Measurements from ENCODE around the gene SLC9A3.
"Not testable (repeated sequence)": the region's sequence is repeated elsewhere in the genome, so short reads cannot be mapped to it uniquely, and the experiment has no call there.

SLC9A3 gene

GRCh38 chr5:524234-524972 is at the start of gene SLC9A3:
TSS of gene SLC9A3 (minus strand) at chr5:524449.
- no peak for DNase-seq

GRCh38 chr5:573976-574375 is 49.7 kb upstream of the SLC9A3 start:
- DNase-seq = no peak

- DNase-seq = no peak
Observed at GRCh38 chr5:573206-573605, 49.0 kb upstream of the SLC9A3 start.

DNA sequence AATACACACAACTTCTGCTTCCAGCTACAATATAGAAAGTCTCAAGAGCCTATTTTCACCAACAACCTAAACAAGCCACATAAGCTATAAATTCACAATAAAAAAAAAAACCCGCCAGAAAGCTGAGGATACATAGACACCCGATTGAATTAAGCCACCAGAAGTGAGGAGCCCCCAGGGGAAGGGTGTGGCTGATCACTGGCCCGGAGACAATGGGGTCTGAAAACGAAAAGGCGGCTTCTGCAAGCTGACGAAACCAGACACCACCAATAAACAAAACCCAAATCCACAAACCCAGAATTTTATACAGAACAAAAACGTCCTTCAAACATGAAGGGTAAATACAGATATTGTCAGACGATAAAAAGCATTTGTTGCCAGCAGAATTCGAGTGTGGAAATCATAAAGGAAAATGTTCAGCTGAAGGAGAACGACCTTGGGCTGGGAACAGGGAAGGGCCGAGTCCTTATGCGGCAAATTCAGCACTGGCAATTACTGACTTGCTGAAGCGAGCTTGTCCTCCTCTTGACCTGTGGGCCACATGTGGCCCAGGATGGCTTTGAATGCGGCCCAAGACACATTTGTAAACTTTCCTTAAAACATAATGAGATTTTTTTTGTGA is 48.3 kb upstream of the SLC9A3 start:
- DNase-seq = no peak

DNA sequence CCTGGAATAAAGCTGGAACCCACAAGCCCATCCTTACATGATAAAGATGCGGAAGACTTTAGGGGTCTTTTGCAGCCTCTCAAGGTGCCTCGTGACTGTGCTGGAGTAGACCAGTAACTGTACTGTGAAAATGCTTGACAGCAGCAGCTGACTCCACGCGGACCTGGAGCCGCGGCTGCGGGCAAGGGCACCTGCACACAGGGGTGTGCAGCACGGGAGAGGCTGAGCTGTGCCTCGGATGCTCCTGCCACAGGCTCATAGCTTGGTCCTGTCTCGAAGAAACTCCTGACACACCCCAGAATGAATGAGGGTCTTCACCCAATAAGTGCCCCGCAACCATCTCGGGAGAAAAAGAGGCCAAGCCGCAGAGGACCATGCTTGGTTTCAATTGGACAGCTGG is 47.5 kb upstream of the SLC9A3 start:
- DNase-seq = no peak

DNA sequence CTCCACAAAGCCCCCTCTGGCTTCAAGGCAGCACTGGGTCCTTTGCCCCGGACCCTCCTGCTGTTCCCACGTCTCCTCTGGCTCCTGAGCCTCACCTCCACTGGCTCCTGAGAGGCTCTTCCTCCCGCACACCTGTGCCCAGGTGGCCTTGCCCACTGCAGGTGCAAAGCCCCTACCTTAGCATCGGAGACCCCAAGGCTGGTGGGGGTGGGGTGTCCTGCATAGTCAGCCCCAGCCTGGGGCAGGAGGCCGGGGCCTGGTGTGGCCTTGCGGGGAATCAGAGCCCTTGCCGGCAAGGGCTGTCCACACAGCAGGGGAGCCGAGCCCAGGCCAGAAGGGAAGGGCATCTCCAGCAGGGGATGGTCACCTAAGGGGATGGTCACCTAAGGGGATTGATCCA is 46.6 kb upstream of the SLC9A3 start:
- no peak for DNase-seq

- DNase-seq = no peak
Observed at GRCh38 chr5:570446-570845, 46.2 kb upstream of the SLC9A3 start.

- no peak for DNase-seq
Observed at GRCh38 chr5:569868-570361, 45.7 kb upstream of the SLC9A3 start.

DNA sequence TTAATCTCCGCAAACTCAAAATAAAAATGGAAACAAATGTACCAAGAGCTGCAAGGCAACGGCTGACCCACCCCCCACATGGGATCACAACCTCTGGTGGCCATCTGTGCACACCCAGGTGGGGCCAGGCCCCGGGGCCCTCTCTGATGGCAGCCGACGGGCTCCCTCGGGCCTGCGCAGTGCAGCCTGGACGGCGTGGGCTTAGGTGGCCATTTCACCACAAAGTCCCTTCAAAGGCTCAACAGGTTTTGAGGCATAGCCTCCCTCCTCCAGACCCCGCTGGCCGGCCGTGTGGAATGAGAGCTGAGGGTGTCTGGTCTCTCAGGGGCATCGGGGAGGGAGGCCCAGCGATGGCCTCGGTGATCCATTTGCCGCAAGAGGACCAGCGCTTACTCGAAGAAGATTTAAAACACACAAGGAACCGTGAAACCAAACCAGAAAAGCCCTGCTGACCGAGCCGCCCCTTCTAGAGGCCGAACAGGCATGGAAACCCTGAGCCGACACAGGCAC is 45.2 kb upstream of the SLC9A3 start:
- DNase-seq = no peak

GRCh38 chr5:568809-569208 is 44.6 kb upstream of the SLC9A3 start:
- no peak for DNase-seq

GRCh38 chr5:568061-568781 is 44.0 kb upstream of the SLC9A3 start:
- DNase-seq = no peak

GRCh38 chr5:567664-568060 is 43.4 kb upstream of the SLC9A3 start:
- DNase-seq = no peak

- DNase-seq = no peak
Observed at GRCh38 chr5:566636-567309, 42.5 kb upstream of the SLC9A3 start.

GRCh38 chr5:565782-566440 is 41.7 kb upstream of the SLC9A3 start:
- no peak for DNase-seq

GRCh38 chr5:561408-561807 is 37.2 kb upstream of the SLC9A3 start:
- DNase-seq = no peak

- DNase-seq = no peak
Observed at GRCh38 chr5:560792-561166, 36.5 kb upstream of the SLC9A3 start.

DNA sequence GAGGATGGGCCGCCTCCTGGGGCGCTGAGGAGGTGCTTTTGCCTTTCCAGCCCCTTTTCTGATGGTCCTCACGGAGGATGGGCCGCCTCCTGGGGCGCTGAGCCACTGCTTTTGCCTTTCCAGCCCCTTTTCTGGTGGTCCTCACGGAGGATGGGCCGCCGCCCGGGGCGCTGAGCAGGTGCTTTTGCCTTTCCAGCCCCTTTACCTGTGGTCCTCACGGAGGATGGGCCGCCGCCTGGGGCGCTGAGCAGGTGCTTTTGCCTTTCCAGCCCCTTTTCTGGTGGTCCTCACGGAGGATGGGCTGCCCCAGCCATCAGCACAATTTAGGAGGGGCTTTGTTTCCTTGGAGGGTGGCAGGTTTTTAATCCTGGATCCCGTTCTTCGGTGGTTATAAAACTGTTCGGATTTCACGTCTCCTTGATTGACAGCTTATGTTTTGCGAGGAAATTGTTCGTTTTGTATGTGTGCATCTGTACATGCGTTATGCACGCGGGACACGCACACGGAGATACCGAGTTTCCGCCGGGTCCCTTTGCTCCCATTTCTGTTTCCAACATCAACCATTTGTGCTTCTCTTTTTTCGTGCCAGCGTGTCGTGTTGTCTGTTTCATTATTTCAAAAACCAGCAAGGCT is 34.7 kb upstream of the SLC9A3 start:
- no peak for DNase-seq

GRCh38 chr5:558326-558725 is 34.1 kb upstream of the SLC9A3 start:
- no peak for DNase-seq

DNA sequence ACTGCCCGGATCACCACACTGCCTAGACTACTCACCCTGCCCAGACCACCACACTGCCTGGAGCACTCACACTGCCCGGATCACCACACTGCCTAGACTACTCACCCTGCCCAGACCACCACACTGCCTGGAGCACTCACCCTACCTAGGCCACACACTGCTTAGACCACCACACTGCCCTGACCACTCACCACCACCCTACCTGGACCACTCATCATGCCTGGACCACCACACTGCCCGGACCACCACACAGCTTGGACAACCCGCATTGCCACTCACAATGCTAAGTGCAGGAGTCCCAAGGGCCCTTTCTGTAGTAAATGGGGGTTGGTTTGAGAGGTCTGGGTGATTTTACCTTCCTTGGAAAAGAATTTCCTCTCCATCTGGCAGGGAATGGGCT is 33.7 kb upstream of the SLC9A3 start:
- DNase-seq = not testable (repeated sequence)

GRCh38 chr5:556909-557441 is 32.7 kb upstream of the SLC9A3 start:
- DNase-seq = no peak

DNA sequence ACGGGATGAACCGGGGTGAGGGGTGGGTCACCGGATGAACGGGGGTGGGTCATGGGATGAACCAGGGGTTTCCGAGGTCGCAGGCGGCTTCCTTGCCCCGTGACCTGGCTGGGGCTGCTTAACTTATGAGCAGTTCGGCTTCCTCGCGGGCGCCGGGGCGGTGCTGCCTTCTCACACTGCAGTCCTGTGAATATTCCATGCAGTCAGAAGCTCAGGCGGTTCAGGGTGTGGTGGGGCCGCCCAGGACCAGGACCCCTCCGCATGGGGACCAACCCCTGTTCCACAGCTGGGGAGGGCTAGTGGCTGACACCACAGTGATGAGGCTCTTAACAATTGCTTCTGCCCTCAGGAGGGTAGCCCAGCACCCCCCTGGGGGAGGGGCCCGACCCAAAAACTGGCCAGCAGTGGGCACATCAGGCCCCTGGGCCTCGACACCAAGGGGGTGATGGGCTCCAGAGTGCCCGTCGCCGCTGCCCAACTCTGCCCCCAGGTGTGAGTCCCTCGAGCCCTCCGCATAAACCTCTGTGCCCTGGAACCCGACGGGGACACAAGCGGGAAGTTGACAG is 30.9 kb upstream of the SLC9A3 start:
- no peak for DNase-seq
